ENCODE measurements around the gene GIMAP8.

The GIMAP8 gene

DNA sequence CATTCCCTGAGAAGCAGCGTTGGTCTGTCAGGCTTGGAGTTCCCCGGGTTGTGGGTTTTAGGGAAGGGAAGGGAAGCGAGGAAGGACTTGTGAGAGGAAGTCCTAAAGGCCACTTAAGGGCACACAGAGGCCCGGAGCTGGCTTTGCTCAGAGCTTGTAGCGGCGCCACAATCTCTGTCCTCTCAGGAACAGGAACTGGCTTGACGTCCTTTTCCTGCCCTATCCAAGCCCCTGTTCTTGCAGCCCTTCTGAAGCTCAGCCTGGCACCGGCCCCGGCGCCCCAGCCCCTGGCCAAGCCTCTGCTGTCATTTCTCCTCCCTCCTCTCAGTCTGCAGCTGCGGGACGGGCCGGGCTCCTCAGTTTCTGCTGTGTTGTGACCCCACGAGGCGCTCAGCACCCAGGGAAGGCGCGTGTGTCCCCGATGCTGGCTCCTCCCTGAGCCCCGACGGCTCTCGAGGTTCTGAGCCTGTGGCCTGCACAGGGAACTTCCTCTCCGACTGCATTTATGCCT, at the start of gene GIMAP8:
Gene GIMAP8 (plus strand): TSS at position 140 of the 511 bp plus-strand sequence. CDS start 16,069 bp downstream, outside the sequence.
- in situ Hi-C loops (cut with MboI; ENCODE audit: low sequenced_read_pairs) = no loop called here

GRCh38 chr7:150400788-150401423, 49.5 kb upstream of the GIMAP8 start:
- in situ Hi-C loops (cut with MboI; ENCODE audit: low sequenced_read_pairs) = no loop called here

DNA sequence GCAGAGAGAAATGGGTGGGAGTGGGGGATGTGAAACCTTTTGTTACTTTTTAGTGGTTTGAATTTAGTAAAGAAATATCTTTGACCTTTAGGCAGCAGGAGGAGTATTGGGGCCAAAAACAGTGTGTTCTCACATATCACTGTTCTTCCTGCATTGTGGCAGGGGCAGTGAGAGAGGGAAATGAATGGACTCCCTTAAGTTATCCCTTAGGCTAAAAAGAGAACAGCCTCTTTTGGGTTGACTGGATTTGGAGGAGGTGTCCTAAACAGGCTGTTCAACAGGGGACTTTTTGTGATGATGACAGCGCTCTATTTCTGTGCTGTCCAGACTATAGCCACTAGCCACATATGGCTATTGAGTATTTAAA, 49.0 kb upstream of the GIMAP8 start:
- in situ Hi-C loops (cut with MboI; ENCODE audit: low sequenced_read_pairs) = no loop called here

- in situ Hi-C loops (cut with MboI; ENCODE audit: low sequenced_read_pairs) = no loop called here
Measured at GRCh38 chr7:150401861-150402631, 48.4 kb upstream of the GIMAP8 start.

GRCh38 chr7:150402671-150403321, 47.6 kb upstream of the GIMAP8 start:
- in situ Hi-C loops (cut with MboI; ENCODE audit: low sequenced_read_pairs) = no loop called here

DNA sequence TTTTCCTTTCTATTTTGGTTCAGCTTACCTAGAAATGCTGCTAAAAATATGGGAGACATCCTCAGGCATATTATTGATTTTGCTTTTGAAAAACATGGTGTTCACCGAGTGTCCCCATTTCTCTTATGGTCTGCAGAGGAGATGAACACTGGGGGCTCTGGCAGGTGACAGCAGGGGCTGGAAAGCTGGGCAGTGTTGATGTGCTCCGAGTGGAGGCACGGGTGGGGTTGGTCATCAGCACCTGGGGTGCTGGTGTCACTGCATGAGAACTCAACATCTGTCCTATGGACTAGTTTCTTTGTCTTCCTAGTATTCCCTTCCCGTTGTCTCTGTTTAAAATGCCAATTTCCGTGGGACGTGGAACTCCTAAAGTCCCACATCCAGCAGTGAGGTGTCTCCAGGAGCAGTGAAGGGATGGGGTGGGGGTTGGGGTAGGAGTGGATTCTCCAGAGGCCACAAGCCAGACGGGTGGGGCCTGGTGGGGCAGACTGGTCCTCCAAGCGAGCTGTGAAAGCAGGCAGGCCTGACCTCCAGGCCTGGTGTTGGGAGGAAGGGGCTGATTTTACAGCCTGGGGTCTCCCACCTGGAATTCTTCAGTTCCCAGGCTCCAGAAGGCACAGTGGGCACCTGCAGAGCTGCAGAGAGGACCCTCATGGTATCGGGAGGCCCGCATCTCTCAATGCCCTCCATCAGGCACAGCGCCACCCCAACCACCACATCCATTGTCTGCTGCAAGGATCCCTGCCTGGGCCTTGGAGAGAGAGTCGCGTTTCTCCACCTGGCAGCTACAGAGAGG, 46.9 kb upstream of the GIMAP8 start:
- in situ Hi-C loops (cut with MboI; ENCODE audit: low sequenced_read_pairs) = no loop called here

- in situ Hi-C loops (cut with MboI; ENCODE audit: low sequenced_read_pairs) = no loop called here
Measured at GRCh38 chr7:150404172-150404804, 46.1 kb upstream of the GIMAP8 start.

DNA sequence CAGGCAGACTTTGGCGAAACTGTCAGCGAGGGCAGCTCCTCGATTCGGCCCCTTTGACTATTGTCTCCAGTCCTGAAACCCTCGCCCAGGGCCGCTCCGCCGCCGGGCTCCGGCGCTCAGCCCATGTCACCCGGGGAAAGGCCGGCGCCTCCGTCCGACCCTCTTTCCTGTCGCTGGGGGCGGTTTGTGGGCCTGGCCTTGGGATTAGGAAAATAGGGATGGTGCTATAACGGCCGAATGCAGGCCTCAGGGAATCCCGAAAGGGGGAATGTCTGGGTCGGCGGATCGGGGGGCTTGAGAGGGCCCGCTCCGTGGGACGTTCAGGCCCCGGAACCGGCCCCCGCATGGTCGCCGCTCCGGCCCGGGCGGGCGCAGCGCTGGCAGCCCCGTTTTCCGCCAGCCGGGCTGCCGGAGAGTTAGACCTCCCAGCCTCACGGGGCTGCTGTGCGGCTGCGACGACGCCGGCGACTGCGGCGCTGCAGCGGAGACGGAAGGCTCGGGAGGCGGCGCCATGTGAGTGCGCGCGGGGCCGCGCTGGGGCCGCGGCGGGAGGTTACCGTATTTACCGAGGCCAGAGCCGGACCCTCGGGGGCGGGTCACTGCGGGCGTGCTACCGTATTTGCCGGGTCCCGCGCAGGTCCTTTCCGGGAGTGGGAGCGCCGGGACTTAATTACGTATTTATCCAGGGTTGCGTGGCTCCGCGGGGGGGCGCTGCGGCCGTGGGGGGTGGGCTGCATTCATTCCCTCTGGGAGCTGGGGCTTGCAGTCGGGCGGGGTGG, 45.4 kb upstream of the GIMAP8 start:
- in situ Hi-C loops (cut with MboI; ENCODE audit: low sequenced_read_pairs) = no loop called here

GRCh38 chr7:150405584-150406311, 44.7 kb upstream of the GIMAP8 start:
- in situ Hi-C loops (cut with MboI; ENCODE audit: low sequenced_read_pairs) = no loop called here

GRCh38 chr7:150406312-150406566, 44.2 kb upstream of the GIMAP8 start:
- in situ Hi-C loops (cut with MboI; ENCODE audit: low sequenced_read_pairs) = no loop called here

DNA sequence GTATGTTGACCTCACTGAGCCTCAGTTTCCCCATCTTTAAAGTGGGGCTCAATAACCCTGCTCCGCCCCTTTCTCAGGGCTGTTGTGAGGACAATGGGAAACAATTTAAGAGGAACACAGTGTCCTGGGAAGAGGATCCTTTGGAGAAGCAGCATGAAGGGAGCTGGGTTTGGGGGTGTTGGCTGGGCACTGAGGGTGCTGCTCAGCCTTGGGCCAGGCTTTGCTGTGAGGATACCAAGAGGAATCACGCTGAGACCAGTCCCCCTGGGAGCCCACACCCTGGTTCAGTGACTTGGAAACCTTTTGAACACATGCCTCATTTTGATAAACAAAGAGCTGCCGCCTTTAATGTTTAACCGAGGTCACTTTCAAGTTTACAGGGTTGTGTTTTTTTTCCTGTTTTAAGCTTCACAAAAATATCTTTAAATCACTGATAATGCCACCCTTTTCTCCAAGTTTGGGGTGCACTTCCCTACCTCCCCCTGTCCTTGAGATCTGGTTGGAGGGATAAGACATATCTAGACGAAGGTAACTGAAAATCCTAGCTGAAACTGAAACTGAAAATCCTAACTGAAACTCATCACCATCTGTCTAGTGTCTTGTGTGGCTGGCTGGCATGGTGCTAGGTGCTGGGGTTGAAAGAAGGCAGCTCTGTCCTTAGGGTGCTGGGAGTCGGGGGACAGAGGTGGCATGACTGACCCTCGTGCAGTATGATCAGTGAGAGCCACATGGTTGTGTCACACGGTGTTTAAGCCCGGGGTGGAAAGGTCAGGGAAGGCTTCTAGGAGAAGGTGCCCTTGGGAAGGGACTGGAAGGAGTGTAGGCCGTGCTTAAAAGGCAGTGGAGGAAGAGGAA, 43.6 kb upstream of the GIMAP8 start:
- in situ Hi-C loops (cut with MboI; ENCODE audit: low sequenced_read_pairs) = no loop called here

DNA sequence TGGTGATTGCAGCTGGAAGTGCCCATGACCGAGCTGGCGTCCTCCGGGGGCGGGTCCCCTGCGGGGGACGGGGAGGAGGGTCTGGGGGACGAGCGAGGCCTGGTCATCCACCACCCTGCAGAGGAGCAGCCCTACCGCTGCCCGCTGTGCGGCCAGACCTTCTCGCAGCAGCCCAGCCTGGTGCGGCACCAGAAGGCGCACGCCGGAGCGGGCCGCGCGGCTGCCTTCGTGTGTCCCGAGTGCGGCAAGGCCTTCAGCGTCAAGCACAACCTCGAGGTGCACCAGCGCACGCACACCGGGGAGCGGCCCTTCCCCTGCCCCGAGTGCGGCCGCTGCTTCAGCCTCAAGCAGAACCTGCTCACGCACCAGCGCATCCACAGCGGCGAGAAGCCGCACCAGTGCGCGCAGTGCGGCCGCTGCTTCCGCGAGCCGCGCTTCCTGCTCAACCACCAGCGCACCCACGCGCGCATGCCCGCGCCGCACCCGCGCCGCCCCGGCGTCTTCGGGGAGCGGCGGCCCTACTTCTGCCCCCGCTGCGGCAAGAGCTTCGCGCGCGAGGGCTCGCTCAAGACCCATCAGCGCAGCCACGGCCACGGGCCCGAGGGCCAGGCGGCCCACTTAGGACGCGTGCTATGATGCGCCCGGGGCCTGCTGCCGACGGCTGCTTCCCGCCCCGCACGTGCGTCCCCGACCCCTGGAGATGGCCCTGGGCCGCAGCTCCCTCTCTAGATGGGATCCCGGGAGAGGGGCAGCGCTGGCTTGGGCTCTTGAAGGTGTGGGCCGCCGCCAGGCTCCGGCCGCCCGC, 42.6 kb upstream of the GIMAP8 start:
- in situ Hi-C loops (cut with MboI; ENCODE audit: low sequenced_read_pairs) = no loop called here

DNA sequence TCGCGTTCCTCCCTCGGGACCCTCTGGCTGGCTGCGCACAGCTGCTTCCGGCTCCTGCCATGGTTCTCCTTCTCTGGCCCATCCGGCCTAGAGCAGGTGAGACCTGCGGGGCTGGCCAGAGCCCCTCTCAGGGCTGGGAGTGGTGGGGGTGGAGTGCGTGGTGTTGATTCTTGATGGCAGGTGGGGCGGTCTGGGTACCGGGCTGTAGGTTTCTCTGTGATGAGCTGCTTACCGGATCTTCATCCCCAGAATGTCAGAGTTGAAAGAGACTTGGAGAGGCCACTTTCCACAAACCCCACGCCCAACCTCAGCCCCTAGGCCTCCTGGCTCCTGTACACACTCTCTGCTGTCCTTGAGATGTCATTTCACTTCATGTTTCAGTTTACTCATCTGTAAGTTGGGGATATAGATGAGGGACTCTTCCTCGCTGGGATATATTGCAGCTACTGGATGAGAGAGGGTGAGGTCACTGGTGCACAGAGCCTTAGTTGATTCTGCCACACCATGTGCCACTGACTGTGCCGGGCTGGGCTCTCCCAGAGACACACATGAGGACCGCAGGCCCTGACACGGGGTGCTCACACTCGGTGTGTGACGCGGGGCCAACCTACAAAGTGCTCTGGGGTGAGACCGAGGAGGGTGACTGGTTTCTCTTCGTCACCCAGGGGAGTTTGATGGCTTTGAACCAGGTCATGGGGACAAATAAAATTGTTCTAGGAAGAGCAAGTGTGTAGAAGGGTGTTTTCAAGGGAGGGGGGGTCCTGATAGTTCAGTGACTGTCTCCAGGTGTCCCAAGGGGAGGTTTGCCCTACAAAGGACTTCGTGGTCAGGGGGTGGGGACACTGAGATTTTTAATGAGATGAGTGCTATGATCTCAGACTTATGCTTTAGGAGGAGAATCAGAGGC, 41.8 kb upstream of the GIMAP8 start:
- in situ Hi-C loops (cut with MboI; ENCODE audit: low sequenced_read_pairs) = no loop called here

GRCh38 chr7:150409300-150410030, 41.0 kb upstream of the GIMAP8 start:
- in situ Hi-C loops (cut with MboI; ENCODE audit: low sequenced_read_pairs) = no loop called here

DNA sequence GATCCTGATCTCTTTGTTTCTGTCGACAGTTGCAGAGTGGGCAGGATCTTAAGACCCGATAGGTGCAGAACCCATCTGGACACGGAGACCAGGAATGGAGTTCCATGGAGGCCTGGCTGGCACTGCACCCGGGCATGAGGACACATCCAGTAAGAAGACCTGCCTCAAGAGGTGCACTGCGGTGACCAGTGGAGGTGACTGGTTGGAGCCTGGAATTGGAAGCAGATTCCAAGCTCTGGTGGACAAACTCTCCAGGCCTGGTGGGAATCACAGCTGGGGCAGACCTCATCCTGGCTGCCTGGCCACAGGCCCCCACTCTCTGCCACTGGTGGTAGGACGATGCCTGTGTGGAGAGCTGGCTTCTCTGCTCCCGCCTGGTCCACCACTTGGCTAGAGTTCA, 40.3 kb upstream of the GIMAP8 start:
- in situ Hi-C loops (cut with MboI; ENCODE audit: low sequenced_read_pairs) = no loop called here
